SK-MEL-5 (cell line): Measurements from ENCODE around the gene DNAJA3. TPM values are rescaled to one million over a fixed set of nuclear protein-coding genes. Genes with fewer than 3 reads are reported as not detected.
A peak's percentile ranks its signal among the peaks of the same experiment; 100 is the strongest.

ENCODE experiments used
- DNase-seq: peaks from one replicate; pipeline ENCODE4 v3.0.0-alpha.2; 2016; ENCODE audit warnings: low read depth, low spot score
- in situ Hi-C: cut with HindIII; loops from 2 replicates; pipeline ENCODE4 v1.10.0; 2016; ENCODE audit warnings: low sequenced_read_pairs, high pct_unique_total_duplicates, low pct_unique_long_range_greater_than_20kb
- total RNA-seq: library from RNA; depleted of rRNA; stranded (reverse); fragments of >200 nt; shearing (Covaris generic); gene quantifications from 2 replicates; pipeline ENCODE4 v1.2.3, GENCODE V29; 2014

Gene DNAJA3
- total RNA-seq, 1 experiment from 2014 or later, result 93.2 TPM

DNA sequence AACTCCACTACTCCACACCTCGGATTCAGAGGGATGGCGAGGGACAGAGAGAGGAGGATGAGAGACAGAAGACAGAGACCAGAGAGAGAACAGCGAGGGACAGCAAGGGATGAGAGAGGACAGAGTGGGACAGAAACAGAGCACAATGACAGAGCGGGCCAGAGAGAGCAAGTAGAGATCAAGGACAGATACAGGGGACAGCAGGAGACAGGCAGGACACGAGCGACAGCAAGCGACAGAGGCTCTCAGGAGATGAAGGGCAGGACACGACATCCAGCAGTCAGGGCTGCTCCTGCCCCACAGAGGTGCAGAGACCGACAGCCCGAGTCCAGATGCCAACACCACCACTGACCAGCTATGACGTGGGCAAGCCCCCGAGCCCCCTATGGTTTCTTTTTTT, 24.2 kb upstream of the DNAJA3 start:
- no peak for DNase-seq
- in situ Hi-C loops, result no loop called here

DNA sequence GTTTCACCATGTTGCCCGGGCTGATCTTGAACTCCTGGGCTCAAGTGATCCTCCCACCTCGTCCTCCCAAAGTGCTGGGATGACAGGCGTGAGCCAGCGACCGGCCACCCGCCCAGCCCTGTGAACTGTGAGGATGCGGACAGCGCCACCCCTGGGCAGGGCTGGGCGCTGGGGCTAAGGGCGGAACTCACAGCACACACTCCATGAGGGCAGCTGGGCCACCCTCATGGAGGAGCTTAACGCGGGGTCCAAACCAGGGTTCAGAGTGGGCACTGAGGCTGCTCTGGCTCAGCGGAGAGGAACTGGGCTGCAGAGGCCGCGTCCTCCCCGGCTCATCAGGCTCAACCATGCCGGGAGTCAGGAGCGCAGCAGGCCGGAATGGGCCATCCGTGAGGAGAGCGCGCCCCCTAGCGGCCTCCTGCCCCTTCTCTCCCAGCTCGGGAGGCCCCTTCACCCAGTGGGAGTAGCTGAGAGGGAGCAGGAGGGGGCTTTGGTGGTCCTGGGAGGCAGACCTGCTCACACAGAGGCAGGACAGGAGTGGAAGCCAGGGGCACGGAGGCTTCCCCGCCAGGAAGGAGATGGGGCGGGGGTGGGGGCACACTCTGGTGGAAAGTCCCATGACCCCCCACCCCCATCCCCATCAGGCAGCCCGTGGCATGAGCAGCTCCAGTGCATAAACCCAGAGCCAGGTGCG, 23.1 kb upstream of the DNAJA3 start:
- DNase-seq, result peak; percentile 67
- in situ Hi-C loops, result no loop called here

DNA sequence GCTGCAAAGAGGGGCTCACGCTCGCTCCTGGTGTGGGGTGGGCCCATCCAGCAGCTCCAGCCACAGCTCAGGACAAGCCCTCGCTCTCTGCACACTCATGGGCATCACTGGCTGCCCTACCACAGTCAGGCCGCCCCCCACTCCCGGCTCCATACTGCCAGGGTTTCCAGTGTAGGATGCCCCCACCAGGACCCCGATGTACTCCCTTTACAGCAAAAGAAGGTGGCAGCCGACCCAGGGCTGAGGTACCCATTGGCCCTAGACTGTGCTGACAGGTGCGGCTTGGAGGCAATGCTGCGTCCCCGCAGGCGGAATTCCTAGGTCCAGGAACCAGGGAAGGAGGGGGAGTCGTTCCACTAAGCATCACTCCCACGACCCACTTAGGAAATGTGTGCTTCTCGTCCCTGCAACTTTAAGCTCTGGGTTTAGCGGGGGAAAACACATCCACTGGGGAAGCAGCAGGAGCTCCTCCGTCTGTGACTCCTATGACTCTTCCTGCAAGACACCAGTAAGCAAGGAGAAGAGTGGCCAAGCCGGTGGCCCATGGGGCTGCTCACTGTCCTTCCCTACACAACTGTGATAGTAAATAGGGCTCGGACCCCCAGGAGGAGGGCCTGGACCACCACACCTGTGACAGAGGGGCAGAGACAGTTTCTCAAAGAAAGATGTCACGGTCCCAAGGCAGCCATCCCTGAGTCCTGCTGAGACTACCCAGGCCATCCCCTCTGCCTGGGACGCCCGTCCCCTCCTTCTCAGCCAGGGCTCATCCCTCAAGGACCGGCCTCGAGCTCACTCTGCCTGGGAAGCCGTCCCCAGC, 22.3 kb upstream of the DNAJA3 start:
- DNase-seq, result no peak
- in situ Hi-C loops, result no loop called here

GRCh38 chr16:4404247-4404966, 21.3 kb upstream of the DNAJA3 start:
- in situ Hi-C loops, result no loop called here
- peak; percentile 73 for DNase-seq

GRCh38 chr16:4404967-4405696, 20.5 kb upstream of the DNAJA3 start:
- no peak for DNase-seq
- in situ Hi-C loops, result no loop called here

GRCh38 chr16:4407543-4408322, 17.9 kb upstream of the DNAJA3 start:
- no peak for DNase-seq
- in situ Hi-C loops, result no loop called here

DNA sequence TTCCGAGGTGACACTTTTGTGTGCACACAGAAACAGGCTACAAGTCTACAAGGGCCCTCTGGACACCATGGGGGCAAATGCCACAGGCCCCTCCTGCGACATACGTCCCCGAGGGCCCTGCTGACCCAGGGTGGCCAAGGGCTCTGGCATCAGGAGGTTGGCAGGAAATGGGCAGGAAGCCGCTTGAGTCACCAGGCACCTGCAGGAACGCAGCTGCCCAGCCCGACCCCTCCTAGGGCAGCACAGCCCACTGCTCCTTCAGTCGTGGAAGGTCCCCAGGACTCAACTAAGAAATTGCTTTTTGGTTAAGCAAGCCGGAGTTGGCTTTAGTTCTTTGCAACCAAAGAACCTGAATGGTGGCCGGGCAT, 17.4 kb upstream of the DNAJA3 start:
- DNase-seq, result no peak
- in situ Hi-C loops, result no loop called here

- in situ Hi-C loops, result no loop called here
- DNase-seq, result no peak
Measured at GRCh38 chr16:4409081-4409932, 16.4 kb upstream of the DNAJA3 start.

GRCh38 chr16:4410335-4411075, 15.2 kb upstream of the DNAJA3 start:
- DNase-seq, result peak; percentile 8
- in situ Hi-C loops, result no loop called here

GRCh38 chr16:4411684-4412083, 14.0 kb upstream of the DNAJA3 start:
- in situ Hi-C loops, result no loop called here
- no peak for DNase-seq

DNA sequence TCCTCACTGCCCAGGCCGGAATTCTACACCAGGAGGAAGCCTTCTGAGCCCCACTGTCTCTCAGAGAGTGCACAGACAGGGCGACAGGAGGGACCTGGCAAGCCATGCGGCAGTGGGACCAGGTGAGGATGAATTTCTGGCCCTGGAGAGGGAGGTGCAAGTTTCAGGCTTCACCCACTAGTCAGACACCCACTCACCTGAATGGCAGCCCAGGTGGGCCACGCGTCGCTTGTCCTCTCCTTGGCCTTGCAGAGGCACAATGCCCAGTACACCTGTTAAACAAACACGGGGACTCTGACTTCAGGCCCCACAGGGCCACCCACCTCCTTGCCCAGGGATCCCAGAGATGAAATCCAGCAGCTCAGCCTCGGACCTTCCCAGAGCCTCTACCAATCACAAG, 13.5 kb upstream of the DNAJA3 start:
- no peak for DNase-seq
- in situ Hi-C loops, result no loop called here

DNA sequence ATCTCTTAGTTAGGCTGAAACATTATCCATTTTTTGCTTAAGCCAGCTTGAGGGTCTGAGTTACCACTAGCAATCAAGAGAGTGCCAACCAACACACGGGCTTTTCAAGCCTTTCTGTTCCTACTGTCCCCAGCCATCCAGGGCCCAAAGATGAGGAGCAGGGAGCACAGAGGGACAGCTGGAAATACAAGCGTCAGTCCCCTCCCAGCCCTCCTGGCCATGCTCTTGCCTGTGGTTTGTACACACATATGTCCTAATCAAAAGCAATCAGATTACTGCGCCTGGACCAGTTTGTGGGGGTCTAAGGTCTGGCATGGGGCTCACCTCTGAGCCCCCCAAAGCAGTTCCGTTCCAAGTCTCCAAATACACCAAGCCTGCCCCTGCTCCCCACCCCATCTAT, 12.8 kb upstream of the DNAJA3 start:
- in situ Hi-C loops, result no loop called here
- no peak for DNase-seq

- in situ Hi-C loops, result no loop called here
- DNase-seq, result no peak
Measured at GRCh38 chr16:4414187-4414917, 11.3 kb upstream of the DNAJA3 start.

DNA sequence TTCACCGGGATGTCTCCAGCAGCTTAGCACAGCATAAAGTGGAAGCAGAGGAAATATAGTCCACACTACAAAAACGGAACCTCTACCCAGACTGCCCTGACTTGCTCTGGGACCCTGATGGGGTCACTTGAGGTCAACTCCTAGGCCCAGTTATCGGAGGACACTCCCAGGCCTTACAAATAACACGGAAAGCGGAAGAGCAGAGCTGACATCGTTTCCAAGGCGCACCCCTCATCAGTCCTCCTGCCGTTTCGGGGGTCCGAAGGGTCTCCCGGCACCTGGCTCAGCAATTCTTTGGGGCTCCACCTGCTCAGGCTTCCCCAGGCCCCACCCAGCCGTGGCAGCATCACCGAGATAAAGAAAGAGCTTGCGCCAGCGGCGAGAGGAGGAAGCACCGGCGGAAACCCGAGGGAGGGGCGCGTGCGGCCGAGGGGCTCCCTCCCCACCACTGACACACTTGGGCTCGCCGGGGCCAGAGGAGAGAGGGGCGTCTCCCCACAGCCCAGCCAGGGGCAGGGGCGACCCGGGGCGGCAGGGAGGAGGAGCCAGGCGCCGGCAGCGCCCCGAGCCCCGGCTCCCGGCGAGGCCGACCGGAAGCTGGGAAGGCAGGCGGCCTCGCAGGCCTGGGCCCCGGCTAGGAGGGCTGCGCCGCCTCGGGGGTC, 10.0 kb upstream of the DNAJA3 start:
- DNase-seq, result no peak
- in situ Hi-C loops, result no loop called here
